COR-L47 (cell line): Measurements from ENCODE around the gene TPGS2.
"Not testable (repeated sequence)": the region's sequence is repeated elsewhere in the genome, so short reads cannot be mapped to it uniquely, and the experiment has no call there.

ENCODE experiments used
- DNase-seq: peaks from one replicate; lab custom pipeline; 2025; lab: John Stamatoyannopoulos, UW

The TPGS2 gene

GRCh38 chr18:36772241-36772723 lies 56.5 kb downstream of the TPGS2 start:
- no peak for DNase-seq

GRCh38 chr18:36771245-36771644 lies 57.6 kb downstream of the TPGS2 start:
- DNase-seq, result no peak

GRCh38 chr18:36770315-36770946 lies 58.4 kb downstream of the TPGS2 start:
- no peak for DNase-seq

GRCh38 chr18:36769611-36770314 lies 59.0 kb downstream of the TPGS2 start:
- DNase-seq, result no peak

- DNase-seq, result no peak
Measured at GRCh38 chr18:36769172-36769571, 59.6 kb downstream of the TPGS2 start.

- DNase-seq, result no peak
Measured at GRCh38 chr18:36766836-36767235, 62.0 kb downstream of the TPGS2 start.

GRCh38 chr18:36762965-36763364 lies 65.8 kb downstream of the TPGS2 start:
- not testable (repeated sequence) for DNase-seq

- DNase-seq, result no peak
Measured at GRCh38 chr18:36762074-36762473, 66.7 kb downstream of the TPGS2 start.

- no peak for DNase-seq
Measured at GRCh38 chr18:36761186-36761698, 67.6 kb downstream of the TPGS2 start.

- DNase-seq, result no peak
Measured at GRCh38 chr18:36760598-36760997, 68.2 kb downstream of the TPGS2 start.

GRCh38 chr18:36759167-36759776 lies 69.5 kb downstream of the TPGS2 start:
- DNase-seq, result no peak

GRCh38 chr18:36758623-36759022 lies 70.2 kb downstream of the TPGS2 start:
- no peak for DNase-seq

GRCh38 chr18:36757991-36758390 lies 70.8 kb downstream of the TPGS2 start:
- DNase-seq, result no peak

GRCh38 chr18:36757081-36757480 lies 71.7 kb downstream of the TPGS2 start:
- peak; percentile 48 for DNase-seq

GRCh38 chr18:36756242-36756641 lies 72.6 kb downstream of the TPGS2 start:
- no peak for DNase-seq

- no peak for DNase-seq
Measured at GRCh38 chr18:36752929-36753865, 75.6 kb downstream of the TPGS2 start.

GRCh38 chr18:36745219-36745975 lies 83.4 kb downstream of the TPGS2 start:
- DNase-seq, result no peak

GRCh38 chr18:36744261-36744876 lies 84.4 kb downstream of the TPGS2 start:
- no peak for DNase-seq
